ENCODE results near the gene AIFM3.
A peak's percentile ranks its signal among the peaks of the same experiment; 100 is the strongest.

The AIFM3 gene

DNA sequence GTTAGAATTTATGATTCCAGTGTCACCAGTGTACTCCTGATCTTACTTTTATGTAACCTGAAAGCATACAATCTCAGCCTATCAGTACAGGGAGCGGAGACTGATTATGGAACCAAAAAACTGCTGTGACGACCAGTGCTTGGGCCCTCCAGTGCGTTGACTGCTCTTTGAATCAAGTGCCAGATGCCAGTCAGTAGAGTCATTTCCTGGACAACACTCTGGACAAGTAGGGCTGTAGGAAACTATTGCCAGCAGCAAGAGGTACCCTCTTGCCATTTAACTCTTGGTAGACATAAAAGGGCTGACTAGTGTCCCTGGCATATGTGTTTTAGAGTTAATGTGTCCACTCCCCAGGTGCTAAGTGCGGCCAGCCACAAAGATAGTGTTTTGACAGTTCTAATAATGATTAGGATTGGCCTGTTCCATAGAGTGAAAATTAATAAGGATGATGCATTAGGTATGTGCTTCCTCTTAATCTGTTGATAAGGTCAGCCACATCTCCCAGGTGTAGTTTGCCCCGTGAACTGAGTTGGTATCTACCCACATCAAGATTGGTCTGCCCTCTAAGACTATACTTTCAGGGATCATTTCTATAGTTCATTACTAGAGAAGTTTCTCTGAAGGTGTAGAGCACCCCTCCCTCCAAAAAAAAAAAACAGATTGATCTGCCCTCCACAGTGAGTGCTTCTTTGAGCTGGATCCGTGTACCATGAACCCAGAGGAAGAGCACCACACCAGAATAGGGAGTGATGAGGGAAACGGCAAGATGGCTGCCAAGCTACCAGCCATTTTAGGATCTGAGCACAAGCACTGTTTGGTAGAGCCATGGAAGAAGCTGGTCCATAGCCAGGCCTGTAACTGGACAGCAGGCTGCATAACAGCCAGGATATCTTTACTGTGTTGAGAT, 20.7 kb upstream of the AIFM3 start:
- no peak overlapping the region for H3K4me3 Mint-ChIP-seq
- DNase-seq (ENCODE audit: low spot score in 2 of 2) (no peak), ATAC-seq (replicated peaks; ENCODE audit: extremely low read depth, poor library complexity, severe bottlenecking) (no peak)
- peaks cover 62% of the 10 kb centered on the region for H3K4me1 Mint-ChIP-seq
- H3K27me3 Mint-ChIP-seq = no peaks in the 10 kb centered on the region
- no peaks in the 10 kb centered on the region for H3K9me3 Mint-ChIP-seq
- H3K27ac Mint-ChIP-seq (ENCODE audit: low read depth) = no peak overlapping the region
- H3K36me3 Mint-ChIP-seq (ENCODE audit: insufficient read depth) = peaks cover 31% of the 10 kb centered on the region

- no peaks in the 10 kb centered on the region for H3K9me3 Mint-ChIP-seq
- H3K27ac Mint-ChIP-seq (ENCODE audit: low read depth) = peak overlapping the region; percentile 68
- H3K4me3 Mint-ChIP-seq = no peak overlapping the region
- H3K27me3 Mint-ChIP-seq = no peaks in the 10 kb centered on the region
- DNase-seq (ENCODE audit: low spot score in 2 of 2) (no peak), ATAC-seq (replicated peaks; ENCODE audit: extremely low read depth, poor library complexity, severe bottlenecking) (no peak)
- H3K36me3 Mint-ChIP-seq (ENCODE audit: insufficient read depth) = peaks cover 37% of the 10 kb centered on the region
- peaks cover 57% of the 10 kb centered on the region for H3K4me1 Mint-ChIP-seq
Observed at GRCh38 chr22:20946991-20947390, 20.1 kb upstream of the AIFM3 start.

DNA sequence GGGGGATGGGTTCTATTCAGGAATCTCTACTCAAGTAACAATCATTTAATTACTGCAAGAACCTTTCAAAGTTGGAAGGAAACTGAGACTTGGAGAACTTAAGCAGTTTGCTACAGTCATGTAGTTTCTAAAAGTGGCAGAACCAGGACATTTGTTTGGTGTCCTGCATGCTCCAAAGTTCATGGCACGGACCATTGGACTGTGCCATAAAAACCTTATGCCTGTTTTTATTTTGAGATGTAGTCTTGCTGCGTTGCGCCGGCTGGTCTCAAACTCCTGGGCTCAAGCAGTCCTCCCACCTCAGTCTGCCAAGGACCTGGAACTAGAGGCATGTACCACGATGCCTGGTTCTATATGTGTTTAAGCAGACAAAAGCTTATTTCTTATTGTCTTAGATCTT, 18.6 kb upstream of the AIFM3 start:
- Mint-ChIP-seq H3K27me3 (no peaks in the 10 kb centered on the region), H3K4me1 (peaks cover 42% of the 10 kb centered on the region), H3K9me3 (no peaks in the 10 kb centered on the region), H3K4me3 (no peak overlapping the region), H3K27ac (ENCODE audit: low read depth) (no peak overlapping the region), H3K36me3 (ENCODE audit: insufficient read depth) (peaks cover 41% of the 10 kb centered on the region)
- ATAC-seq (replicated peaks; ENCODE audit: extremely low read depth, poor library complexity, severe bottlenecking) (no peak), DNase-seq (ENCODE audit: low spot score in 2 of 2) (no peak)

GRCh38 chr22:20948989-20949388, 18.1 kb upstream of the AIFM3 start:
- Mint-ChIP-seq H3K4me1 (peaks cover 37% of the 10 kb centered on the region), H3K36me3 (ENCODE audit: insufficient read depth) (peaks cover 40% of the 10 kb centered on the region), H3K9me3 (no peaks in the 10 kb centered on the region), H3K27ac (ENCODE audit: low read depth) (no peak overlapping the region), H3K4me3 (no peak overlapping the region), H3K27me3 (no peaks in the 10 kb centered on the region)
- ATAC-seq (replicated peaks; ENCODE audit: extremely low read depth, poor library complexity, severe bottlenecking) = no peak
- DNase-seq (ENCODE audit: low spot score in 2 of 2) = no peak

- Mint-ChIP-seq H3K9me3 (no peaks in the 10 kb centered on the region), H3K27me3 (no peaks in the 10 kb centered on the region), H3K27ac (ENCODE audit: low read depth) (no peak overlapping the region), H3K36me3 (ENCODE audit: insufficient read depth) (peaks cover 45% of the 10 kb centered on the region), H3K4me3 (no peak overlapping the region), H3K4me1 (peaks cover 33% of the 10 kb centered on the region)
- ATAC-seq (replicated peaks; ENCODE audit: extremely low read depth, poor library complexity, severe bottlenecking) = no peak
- no peak for DNase-seq (ENCODE audit: low spot score in 2 of 2)
Observed at GRCh38 chr22:20949698-20950183, 17.3 kb upstream of the AIFM3 start.

DNA sequence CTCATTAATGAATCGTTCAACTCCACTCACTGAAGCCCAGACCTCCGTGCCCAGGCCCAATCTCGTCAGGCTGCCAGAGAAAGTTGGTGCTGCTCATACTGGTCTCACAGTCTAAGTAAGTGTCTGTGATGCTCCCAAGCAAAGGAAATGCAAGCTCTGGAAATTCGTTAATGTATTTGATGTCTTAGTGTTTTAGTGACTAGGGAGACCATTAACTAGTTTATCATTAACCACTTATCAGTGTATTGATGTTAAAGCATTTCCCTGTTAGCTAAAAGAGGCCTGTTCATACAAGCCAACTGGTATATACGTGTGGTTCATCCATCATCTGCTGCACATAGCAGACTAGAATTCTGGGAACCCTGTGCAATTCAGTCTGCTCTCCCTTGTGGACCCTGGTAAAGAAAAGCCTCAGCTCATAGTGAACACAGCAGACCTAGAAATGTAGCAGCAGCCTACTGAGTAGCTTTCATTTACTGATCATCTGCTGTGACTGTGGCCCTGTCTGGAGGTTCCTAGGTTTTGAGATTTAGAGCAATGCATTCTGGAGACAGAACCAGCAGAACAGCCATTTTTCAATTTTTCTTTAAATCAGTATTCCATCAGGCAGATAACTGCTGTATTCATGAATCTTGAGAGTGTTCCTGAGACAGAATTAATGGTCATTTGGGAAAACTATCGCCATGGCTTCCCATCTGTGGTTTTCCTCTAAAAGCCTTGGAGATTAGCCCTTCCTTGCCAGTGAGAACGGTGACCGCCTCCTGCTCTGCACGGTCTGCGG, 15.7 kb upstream of the AIFM3 start:
- no peaks in the 10 kb centered on the region for H3K9me3 Mint-ChIP-seq
- no peak overlapping the region for H3K27ac Mint-ChIP-seq (ENCODE audit: low read depth)
- H3K27me3 Mint-ChIP-seq = peaks cover 5% of the 10 kb centered on the region
- no peak overlapping the region for H3K4me3 Mint-ChIP-seq
- DNase-seq (ENCODE audit: low spot score in 2 of 2) = no peak
- peaks cover 17% of the 10 kb centered on the region for H3K4me1 Mint-ChIP-seq
- peaks cover 42% of the 10 kb centered on the region for H3K36me3 Mint-ChIP-seq (ENCODE audit: insufficient read depth)
- no peak for ATAC-seq (replicated peaks; ENCODE audit: extremely low read depth, poor library complexity, severe bottlenecking)

DNA sequence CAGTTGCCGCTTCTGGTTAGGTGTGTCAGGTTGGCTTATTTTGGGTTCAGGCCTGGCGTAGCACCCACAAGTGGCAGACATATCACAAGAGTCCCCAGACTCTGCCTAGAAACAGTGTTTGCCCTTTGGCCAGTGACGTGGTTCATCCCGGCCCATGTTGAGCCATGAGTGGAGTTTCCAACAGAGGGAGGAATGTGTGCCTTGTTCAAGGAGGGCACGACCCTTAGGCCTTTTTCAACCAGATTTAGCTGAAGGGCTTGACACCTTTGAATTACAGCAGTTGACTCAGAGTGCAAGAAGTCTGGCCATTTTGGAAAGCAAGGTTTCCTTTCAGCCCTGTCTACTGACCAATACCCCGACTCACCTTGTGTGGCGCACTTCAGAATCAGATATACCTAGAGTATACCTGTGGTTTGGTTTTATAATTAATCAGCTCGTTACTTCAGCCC, 15.1 kb upstream of the AIFM3 start:
- no peaks in the 10 kb centered on the region for H3K9me3 Mint-ChIP-seq
- ATAC-seq (replicated peaks; ENCODE audit: extremely low read depth, poor library complexity, severe bottlenecking) (no peak), DNase-seq (ENCODE audit: low spot score in 2 of 2) (no peak)
- peaks cover 9% of the 10 kb centered on the region for H3K27me3 Mint-ChIP-seq
- peaks cover 11% of the 10 kb centered on the region for H3K4me1 Mint-ChIP-seq
- no peak overlapping the region for H3K4me3 Mint-ChIP-seq
- H3K36me3 Mint-ChIP-seq (ENCODE audit: insufficient read depth) = peaks cover 41% of the 10 kb centered on the region
- no peak overlapping the region for H3K27ac Mint-ChIP-seq (ENCODE audit: low read depth)

DNA sequence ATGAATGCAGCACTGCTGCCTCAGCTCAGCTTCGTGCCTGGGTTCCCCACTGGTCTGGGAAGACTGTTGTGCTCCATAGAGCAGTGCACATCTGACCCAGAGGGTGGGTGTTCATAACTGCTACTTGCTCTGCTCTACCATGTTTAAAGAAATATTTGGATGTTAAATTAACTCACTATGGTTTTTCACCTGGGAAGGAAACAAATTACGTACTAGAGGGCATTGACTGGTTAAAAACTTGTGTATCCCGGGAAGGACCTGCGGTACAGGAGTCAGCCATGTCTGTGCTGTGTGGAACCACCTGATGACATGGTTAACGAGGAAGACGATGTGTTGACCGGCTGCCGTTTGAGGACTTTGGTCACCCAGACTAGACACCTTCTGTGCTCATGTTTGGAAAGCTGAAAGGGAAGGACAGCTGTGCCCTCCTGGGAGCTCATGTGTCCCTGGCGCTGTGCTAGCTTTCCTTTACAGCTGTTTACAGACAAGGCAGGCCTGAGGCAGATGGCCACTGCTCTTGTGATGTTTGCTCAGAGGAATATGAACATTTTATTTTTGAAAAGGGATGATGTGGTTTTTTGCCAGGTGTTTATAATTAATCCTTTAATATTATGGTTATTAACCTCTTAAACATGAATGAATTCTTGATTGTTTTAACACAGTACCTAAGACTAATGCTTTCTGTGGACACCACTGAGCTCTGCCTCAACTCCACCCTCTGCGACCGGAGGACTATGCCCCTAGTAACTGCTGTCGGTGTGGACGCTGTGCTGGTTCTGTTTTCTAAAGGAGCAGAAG, 14.3 kb upstream of the AIFM3 start:
- H3K27me3 Mint-ChIP-seq = peaks cover 11% of the 10 kb centered on the region
- DNase-seq (ENCODE audit: low spot score in 2 of 2) = no peak
- H3K9me3 Mint-ChIP-seq = no peaks in the 10 kb centered on the region
- peaks cover 6% of the 10 kb centered on the region for H3K4me1 Mint-ChIP-seq
- H3K27ac Mint-ChIP-seq (ENCODE audit: low read depth) = no peak overlapping the region
- peaks cover 42% of the 10 kb centered on the region for H3K36me3 Mint-ChIP-seq (ENCODE audit: insufficient read depth)
- H3K4me3 Mint-ChIP-seq = no peak overlapping the region
- ATAC-seq (replicated peaks; ENCODE audit: extremely low read depth, poor library complexity, severe bottlenecking) = no peak

DNA sequence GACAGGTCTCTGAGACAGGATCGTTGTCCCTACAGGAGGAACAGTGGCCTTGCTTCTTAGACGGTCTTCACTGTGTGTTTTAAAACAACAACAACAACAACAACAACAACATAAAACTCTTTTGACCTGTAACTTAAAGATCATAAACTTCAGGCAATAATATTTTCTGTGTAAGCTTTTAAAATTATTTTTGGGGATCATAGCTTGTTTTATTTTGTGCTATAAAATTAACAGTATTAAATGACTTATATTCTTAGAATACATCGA, 13.8 kb upstream of the AIFM3 start:
- no peak overlapping the region for H3K27ac Mint-ChIP-seq (ENCODE audit: low read depth)
- H3K27me3 Mint-ChIP-seq = peaks cover 17% of the 10 kb centered on the region
- peaks cover 1% of the 10 kb centered on the region for H3K4me1 Mint-ChIP-seq
- ATAC-seq (replicated peaks; ENCODE audit: extremely low read depth, poor library complexity, severe bottlenecking) = no peak
- no peak for DNase-seq (ENCODE audit: low spot score in 2 of 2)
- H3K36me3 Mint-ChIP-seq (ENCODE audit: insufficient read depth) = peaks cover 44% of the 10 kb centered on the region
- H3K4me3 Mint-ChIP-seq = no peak overlapping the region
- no peaks in the 10 kb centered on the region for H3K9me3 Mint-ChIP-seq

DNA sequence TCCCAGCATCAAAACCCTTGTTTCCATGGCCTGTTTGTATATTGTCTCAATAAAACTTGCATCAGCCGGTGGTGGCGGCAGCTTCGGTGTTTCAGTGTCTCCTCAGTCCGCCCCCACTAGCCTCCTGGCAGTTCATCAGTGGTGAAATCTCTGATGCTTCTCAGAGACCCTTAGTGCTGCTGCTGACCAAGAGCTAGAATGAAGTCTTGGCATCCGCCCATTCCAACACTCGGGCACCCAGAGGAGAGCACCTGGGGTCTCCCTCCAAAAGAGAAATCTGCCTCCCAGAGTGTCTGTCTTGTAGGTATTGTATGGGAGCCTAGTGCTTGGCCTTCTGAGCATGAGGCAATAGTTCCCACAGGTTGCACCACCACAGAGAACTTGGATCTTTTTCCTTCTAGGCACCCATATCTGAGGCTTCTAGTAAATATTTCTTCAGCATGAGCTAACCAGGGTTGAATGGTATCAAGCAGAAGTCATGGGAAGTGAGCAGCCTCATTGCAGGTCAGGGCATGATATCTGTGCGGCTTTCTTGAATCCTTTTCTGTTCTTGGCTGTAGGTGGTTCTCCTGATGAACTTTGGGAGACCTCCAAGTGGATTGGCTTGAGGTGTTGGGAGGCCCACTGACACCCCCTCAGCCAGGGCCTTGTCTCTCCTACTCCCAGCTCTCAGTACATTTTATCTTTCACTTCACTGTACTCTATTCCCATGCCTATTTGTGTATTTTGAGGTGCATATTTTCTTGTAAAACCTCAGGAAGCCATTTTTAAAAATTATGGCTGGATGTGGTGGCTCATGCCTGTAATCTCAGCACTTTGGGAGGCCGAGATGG, 13.2 kb upstream of the AIFM3 start:
- Mint-ChIP-seq H3K27me3 (peaks cover 19% of the 10 kb centered on the region), H3K27ac (ENCODE audit: low read depth) (no peak overlapping the region), H3K4me3 (no peak overlapping the region), H3K9me3 (no peaks in the 10 kb centered on the region), H3K4me1 (no peaks in the 10 kb centered on the region), H3K36me3 (ENCODE audit: insufficient read depth) (peaks cover 44% of the 10 kb centered on the region)
- no peak for ATAC-seq (replicated peaks; ENCODE audit: extremely low read depth, poor library complexity, severe bottlenecking)
- no peak for DNase-seq (ENCODE audit: low spot score in 2 of 2)

DNA sequence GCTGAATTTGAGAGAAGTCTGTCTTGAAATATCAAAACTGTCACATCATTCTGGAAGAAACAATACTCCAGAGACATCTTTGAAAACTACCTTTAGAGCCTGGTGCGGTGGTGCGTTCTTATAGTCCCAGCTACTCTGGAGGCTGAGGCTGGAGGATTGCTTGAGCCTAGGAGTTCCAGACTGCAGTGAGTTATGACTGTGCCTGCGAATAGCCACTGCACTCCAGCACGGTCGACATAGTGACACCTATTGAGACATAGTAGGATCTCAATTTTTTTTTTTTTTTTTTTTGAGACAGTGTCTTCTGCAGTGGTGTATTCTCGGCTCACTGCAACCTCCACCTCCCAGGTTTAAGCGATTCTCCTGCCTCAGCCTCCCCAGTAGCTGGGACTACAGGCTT, 11.5 kb upstream of the AIFM3 start:
- peaks cover 30% of the 10 kb centered on the region for H3K36me3 Mint-ChIP-seq (ENCODE audit: insufficient read depth)
- H3K27ac Mint-ChIP-seq (ENCODE audit: low read depth) = no peak overlapping the region
- H3K9me3 Mint-ChIP-seq = no peaks in the 10 kb centered on the region
- DNase-seq (ENCODE audit: low spot score in 2 of 2) (no peak), ATAC-seq (replicated peaks; ENCODE audit: extremely low read depth, poor library complexity, severe bottlenecking) (no peak)
- H3K27me3 Mint-ChIP-seq = peaks cover 27% of the 10 kb centered on the region
- H3K4me3 Mint-ChIP-seq = no peak overlapping the region
- no peaks in the 10 kb centered on the region for H3K4me1 Mint-ChIP-seq
